Gastroesophageal sphincter (tissue), 4 donors: ENCODE measurements around the gene GDPD5. TPM values are rescaled to one million over a fixed set of nuclear protein-coding genes. Genes with fewer than 3 reads are reported as not detected.

Experiments used
- ATAC-seq: fragments of 150-250 bp; one replicate; pipeline ENCODE4 v1.9.1; 2016; ENCODE audit warnings: mild to moderate bottlenecking, moderate library complexity
- H3K27ac ChIP-seq, 4 donors: fragments of 200-600 bp; sonication (generic) in 3 of 4; 1 replicate in 3 of 4; 2 replicates in 1 of 4; pipeline ENCODE4 v1.5.1; 2016 to 2019
- H3K27me3 ChIP-seq: fragments of 200-600 bp; sonication (generic); one replicate; pipeline ENCODE4 v1.5.1; 2019
- H3K36me3 ChIP-seq, 2 donors: fragments of 200-600 bp; sonication (generic); one replicate each; pipeline ENCODE4 v1.5.1; 2019; ENCODE audit warnings: control low read depth in 1 of 2
- H3K4me1 ChIP-seq, 3 donors: fragments of 200-600 bp; sonication (generic); 1 replicate in 2 of 3; 2 replicates in 1 of 3; pipeline ENCODE4 v1.5.1; 2016 to 2019; ENCODE audit warnings: control low read depth in 2 of 3
- H3K4me3 ChIP-seq, 2 donors: fragments of 200-600 bp; sonication (generic); one replicate each; pipeline ENCODE4 v1.5.1; 2019; ENCODE audit warnings: mild to moderate bottlenecking in 1 of 2, moderate library complexity in 1 of 2
- H3K9me3 ChIP-seq, 3 donors: fragments of 200-600 bp; sonication (generic); one replicate each; pipeline ENCODE4 v1.5.1; 2017 to 2019; ENCODE audit warnings: control low read depth in 2 of 3
- CTCF ChIP-seq, 4 experiments: fragments of 200-600 bp in 2 of 4; fragments of 450-650 bp in 2 of 4; sonication (generic) in 1 of 4; IDR thresholded peaks; one replicate each; pipeline ENCODE4 v1.5.1; 2017 to 2019; ENCODE audit warnings: antibody characterized with exemption in 4 of 4, mild to moderate bottlenecking in 2 of 4, moderate library complexity in 2 of 4
- EP300 ChIP-seq: sonication (generic); formaldehyde crosslinking; IDR thresholded peaks from one replicate; pipeline ENCODE4 v1.6.1; 2017; ENCODE audit warnings: antibody characterized with exemption, mild to moderate bottlenecking
- POLR2A ChIP-seq, 2 donors: fragments of 450-650 bp; IDR thresholded peaks; one replicate each; pipeline ENCODE4 v1.6.1; 2017; ENCODE audit warnings: antibody characterized with exemption in 2 of 2, mild to moderate bottlenecking in 2 of 2, moderate library complexity in 1 of 2
- POLR2AphosphoS5 ChIP-seq: sonication (generic); formaldehyde crosslinking; IDR thresholded peaks from one replicate; pipeline ENCODE4 v1.6.1; 2017; ENCODE audit warnings: antibody characterized with exemption
- WGBS, 2 donors: methylation state at CpG; one replicate each; pipeline ENCODE4 v1.1.5; 2018; ENCODE audit warnings: low coverage in 1 of 2; 5-methylcytosine and 5-hydroxymethylcytosine counted together
- total RNA-seq, 4 donors: library from RNA; depleted of rRNA; stranded (reverse); fragments of >200 nt; gene quantifications; one replicate each; pipeline ENCODE4 v1.1.0, GENCODE V29; 2016

Gene GDPD5
- total RNA-seq, 4 donors from 2014 or later: 3.8 to 9.3 (median 6.4) TPM

- 83 to 94% methylated on average over 1 of the region's 1 CpG for WGBS, 2 donors
- ATAC-seq: no peak
- H3K27ac ChIP-seq: no peak overlapping the region
- H3K4me1 ChIP-seq: peaks cover 0 to 11% (median 4%) of the 10 kb centered on the region in 3 donors
- H3K27me3 ChIP-seq: no peaks in the 10 kb centered on the region
- no peak overlapping the region for H3K4me3 ChIP-seq
- H3K36me3 ChIP-seq: no peaks in the 10 kb centered on the region
- H3K9me3 ChIP-seq: no peaks in the 10 kb centered on the region
- no peak for TF ChIP-seq EP300
- TF ChIP-seq CTCF (IDR thresholded peaks at IDR 0.05): no peak
- TF ChIP-seq POLR2AphosphoS5: no peak
- TF ChIP-seq POLR2A (IDR thresholded peaks at IDR 0.05): no peak
Observed at GRCh38 chr11:75547177-75547576, 21.4 kb upstream of the GDPD5 start.

- 91 to 96% methylated on average over 4 to 6 of the region's 6 CpGs for WGBS, 2 donors
- ATAC-seq: no peak
- Histone ChIP-seq H3K27me3 (no peaks in the 10 kb centered on the region), H3K36me3 (no peaks in the 10 kb centered on the region), H3K4me3 (no peak overlapping the region), H3K4me1 (peaks cover 0 to 11% (median 4%) of the 10 kb centered on the region in 3 donors), H3K27ac (no peak overlapping the region), H3K9me3 (no peaks in the 10 kb centered on the region)
- TF ChIP-seq POLR2AphosphoS5 (no peak), POLR2A (IDR thresholded peaks at IDR 0.05) (no peak), CTCF (IDR thresholded peaks at IDR 0.05) (no peak), EP300 (no peak)
Observed at GRCh38 chr11:75543806-75544205, 18.1 kb upstream of the GDPD5 start.

GRCh38 chr11:75542088-75542438 lies 16.3 kb upstream of the GDPD5 start:
- ATAC-seq: no peak
- no CpG with 5 or more reads among the region's 1 CpG for WGBS, 2 donors
- H3K36me3 ChIP-seq: no peaks in the 10 kb centered on the region
- no peaks in the 10 kb centered on the region for H3K9me3 ChIP-seq
- H3K4me1 ChIP-seq: no peaks in the 10 kb centered on the region
- H3K4me3 ChIP-seq: no peak overlapping the region
- H3K27me3 ChIP-seq: no peaks in the 10 kb centered on the region
- no peak overlapping the region for H3K27ac ChIP-seq
- TF ChIP-seq CTCF (IDR thresholded peaks at IDR 0.05) (no peak), EP300 (no peak), POLR2A (IDR thresholded peaks at IDR 0.05) (no peak), POLR2AphosphoS5 (no peak)

- Histone ChIP-seq H3K36me3 (no peaks in the 10 kb centered on the region), H3K9me3 (no peaks in the 10 kb centered on the region), H3K27me3 (no peaks in the 10 kb centered on the region), H3K4me1 (no peaks in the 10 kb centered on the region), H3K27ac (no peak overlapping the region), H3K4me3 (no peak overlapping the region)
- no peak for ATAC-seq
- TF ChIP-seq POLR2AphosphoS5 (no peak), EP300 (no peak), POLR2A (IDR thresholded peaks at IDR 0.05) (no peak), CTCF (IDR thresholded peaks at IDR 0.05) (no peak)
- WGBS, 2 donors: 71 to 75% methylated on average over 1 to 3 of the region's 4 CpGs
Observed at GRCh38 chr11:75541193-75542087, 15.7 kb upstream of the GDPD5 start.
